PC-3 (cell line): ENCODE measurements around the gene LARP7. TPM values are rescaled to one million over a fixed set of nuclear protein-coding genes. Genes with fewer than 3 reads are reported as not detected.
"Not testable (repeated sequence)": the region's sequence is repeated elsewhere in the genome, so short reads cannot be mapped to it uniquely, and the experiment has no call there.

ENCODE experiments used
- ATAC-seq: fragments of 200-7000 bp; cut with Tn5 transposase; 2 replicates; pipeline ENCODE4 v1.9.1; 2020; ENCODE audit warnings: mild to moderate bottlenecking, moderate library complexity
- BruUV-seq: library from RNA; stranded (reverse); fragments of 400-500 nt; replicated peaks from 2 replicates; lab custom pipeline; 2021; lab: Mats Ljungman, UMichigan
- CTCF ChIA-PET: fragments of 300-600 bp; sonication (Branson Sonifier 250); formaldehyde crosslinking; loops from one replicate; lab custom pipeline; 2022; ENCODE audit warnings: antibody characterized with exemption; lab: Charles Lee
- POLR2A ChIA-PET: fragments of 300-600 bp; sonication (Branson Sonifier 250); formaldehyde crosslinking; loops from one replicate; lab custom pipeline; 2022; ENCODE audit warnings: antibody characterized with exemption; ENCODE audit not compliant: unreplicated experiment; lab: Charles Lee
- DNase-seq: peaks from one replicate; pipeline ENCODE4 v3.0.0-alpha.2; 2015
- H2AFZ ChIP-seq: fragments of 300-600 bp; sonication (generic); 2 replicates; pipeline ENCODE4 v1.6.0; 2016; ENCODE audit warnings: antibody characterized with exemption, low read length
- H3F3A ChIP-seq: fragments of 300-600 bp; sonication (generic); one replicate; pipeline ENCODE4 v1.6.0; 2017; ENCODE audit warnings: antibody characterized with exemption, low read length, control low read depth, mild to moderate bottlenecking; ENCODE audit not compliant: unreplicated experiment
- H3K27ac ChIP-seq: fragments of 300-600 bp; sonication (generic); 2 replicates; pipeline ENCODE4 v1.5.1; 2016; ENCODE audit warnings: mild to moderate bottlenecking, low read length
- H3K27me3 ChIP-seq: fragments of 300-600 bp; sonication (generic); 2 replicates; pipeline ENCODE4 v1.6.1; 2016; ENCODE audit warnings: low read length, mixed read lengths
- H3K36me3 ChIP-seq: fragments of 300-600 bp; sonication (generic); 2 replicates; pipeline ENCODE4 v1.6.1; 2016; ENCODE audit warnings: low read depth, mixed run types, low read length, mixed read lengths
- H3K4me1 ChIP-seq: fragments of 300-600 bp; sonication (generic); 2 replicates; pipeline ENCODE4 v1.5.1; 2016; ENCODE audit warnings: low read length; ENCODE audit not compliant: insufficient read depth
- H3K4me2 ChIP-seq: fragments of 300-600 bp; sonication (generic); 2 replicates; pipeline ENCODE4 v1.6.0; 2016; ENCODE audit warnings: low read length
- H3K4me3 ChIP-seq: fragments of 300-600 bp; sonication (generic); 2 replicates; pipeline ENCODE4 v1.5.1; 2016; ENCODE audit warnings: mild to moderate bottlenecking, low read length, mixed read lengths
- H3K79me2 ChIP-seq: fragments of 300-600 bp; sonication (generic); 2 replicates; pipeline ENCODE4 v1.6.1; 2017; ENCODE audit warnings: low read length, mixed read lengths
- H3K9ac ChIP-seq: fragments of 300-600 bp; sonication (generic); 2 replicates; pipeline ENCODE4 v1.6.0; 2016; ENCODE audit warnings: mild to moderate bottlenecking, low read length
- H3K9me2 ChIP-seq: fragments of 300-600 bp; sonication (generic); replicated peaks from 2 replicates; pipeline ENCODE4 v1.6.1; 2016; ENCODE audit warnings: mixed run types, low read length, mixed read lengths
- H3K9me3 ChIP-seq: fragments of 300-600 bp; sonication (generic); 2 replicates; pipeline ENCODE4 v1.6.1; 2016; ENCODE audit warnings: low read length, mixed read lengths
- H4K20me1 ChIP-seq: fragments of 300-600 bp; sonication (generic); 2 replicates; pipeline ENCODE4 v1.6.1; 2016; ENCODE audit warnings: low read length, mixed read lengths
- EZH2 ChIP-seq: fragments of 300-600 bp; sonication (generic); IDR thresholded peaks from one replicate; pipeline ENCODE4 v1.6.1; 2017; ENCODE audit warnings: antibody characterized with exemption, mild to moderate bottlenecking, low read length; ENCODE audit not compliant: unreplicated experiment
- EZH2phosphoT487 ChIP-seq: fragments of 300-600 bp; sonication (generic); IDR thresholded peaks from 2 replicates; pipeline ENCODE4 v1.6.1; 2018; ENCODE audit warnings: mild to moderate bottlenecking, antibody characterized with exemption, low read length, borderline replicate concordance
- intact Hi-C: fragments of 100-400 bp; cut with micrococcal nuclease; formaldehyde crosslinking; loops from 2 replicates; pipeline ENCODE4 v1.9.0; 2023
- total RNA-seq: library from RNA; depleted of rRNA; stranded (reverse); fragments of >200 nt; gene quantifications from 2 replicates; pipeline ENCODE4 v1.2.3, GENCODE V29; 2014
- TF ChIP-seq, protein P1 (sequence below): fragments of 300-600 bp; sonication (generic); conservative IDR thresholded peaks from 2 replicates; pipeline ENCODE4 v1.5.1; 2017; ENCODE audit warnings: antibody characterized with exemption, low read depth, mild to moderate bottlenecking, low read length

The LARP7 gene
- total RNA-seq, 1 experiment from 2014 or later = 17.1 TPM

GRCh38 chr4:112655270-112655669 is 18.3 kb downstream of the LARP7 start:
- DNase-seq (no peak), ATAC-seq (no peak)
- no peak overlapping the region for H2AFZ ChIP-seq
- H3K4me2 ChIP-seq = no peak overlapping the region
- H3K4me1 ChIP-seq = no peaks in the 10 kb centered on the region
- BruUV-seq = no TSS peak
- no peak overlapping the region for H3K9ac ChIP-seq
- H3K4me3 ChIP-seq = no peak overlapping the region
- peaks cover 4% of the 10 kb centered on the region for H3K36me3 ChIP-seq
- POLR2A ChIA-PET = no interaction called here
- intact Hi-C loops = no loop called here
- H3K27ac ChIP-seq = no peak overlapping the region
- CTCF ChIA-PET = no interaction called here
- no peaks in the 10 kb centered on the region for H3K27me3 ChIP-seq
- no peaks in the 10 kb centered on the region for H3K79me2 ChIP-seq
- H4K20me1 ChIP-seq = no peaks in the 10 kb centered on the region
- no peaks in the 10 kb centered on the region for H3F3A ChIP-seq
- TF ChIP-seq EZH2 (no peak), EZH2phosphoT487 (no peak)
- TF ChIP-seq, protein P1, sequence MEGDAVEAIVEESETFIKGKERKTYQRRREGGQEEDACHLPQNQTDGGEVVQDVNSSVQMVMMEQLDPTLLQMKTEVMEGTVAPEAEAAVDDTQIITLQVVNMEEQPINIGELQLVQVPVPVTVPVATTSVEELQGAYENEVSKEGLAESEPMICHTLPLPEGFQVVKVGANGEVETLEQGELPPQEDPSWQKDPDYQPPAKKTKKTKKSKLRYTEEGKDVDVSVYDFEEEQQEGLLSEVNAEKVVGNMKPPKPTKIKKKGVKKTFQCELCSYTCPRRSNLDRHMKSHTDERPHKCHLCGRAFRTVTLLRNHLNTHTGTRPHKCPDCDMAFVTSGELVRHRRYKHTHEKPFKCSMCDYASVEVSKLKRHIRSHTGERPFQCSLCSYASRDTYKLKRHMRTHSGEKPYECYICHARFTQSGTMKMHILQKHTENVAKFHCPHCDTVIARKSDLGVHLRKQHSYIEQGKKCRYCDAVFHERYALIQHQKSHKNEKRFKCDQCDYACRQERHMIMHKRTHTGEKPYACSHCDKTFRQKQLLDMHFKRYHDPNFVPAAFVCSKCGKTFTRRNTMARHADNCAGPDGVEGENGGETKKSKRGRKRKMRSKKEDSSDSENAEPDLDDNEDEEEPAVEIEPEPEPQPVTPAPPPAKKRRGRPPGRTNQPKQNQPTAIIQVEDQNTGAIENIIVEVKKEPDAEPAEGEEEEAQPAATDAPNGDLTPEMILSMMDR = no peak
- H3K9me3 ChIP-seq = no peaks in the 10 kb centered on the region
- no peaks in the 10 kb centered on the region for H3K9me2 ChIP-seq

GRCh38 chr4:112656115-112656514 is 19.2 kb downstream of the LARP7 start:
- H3K9me3 ChIP-seq, H3K36me3 ChIP-seq, ATAC-seq, H3F3A ChIP-seq, H3K9me2 ChIP-seq, H2AFZ ChIP-seq, H4K20me1 ChIP-seq, intact Hi-C loops, H3K79me2 ChIP-seq, H3K4me1 ChIP-seq, H3K27me3 ChIP-seq, H3K9ac ChIP-seq, CTCF ChIA-PET, H3K4me2 ChIP-seq, BruUV-seq, H3K4me3 ChIP-seq, H3K27ac ChIP-seq, POLR2A ChIA-PET, DNase-seq: not testable (repeated sequence)

- BruUV-seq = no TSS peak
- Histone ChIP-seq H3K4me3 (no peak overlapping the region), H3K9me3 (no peaks in the 10 kb centered on the region), H2AFZ (no peak overlapping the region), H3K4me1 (no peaks in the 10 kb centered on the region), H3K36me3 (no peaks in the 10 kb centered on the region), H4K20me1 (no peaks in the 10 kb centered on the region), H3K27me3 (no peaks in the 10 kb centered on the region), H3F3A (peaks cover 2% of the 10 kb centered on the region), H3K9ac (no peak overlapping the region), H3K79me2 (no peaks in the 10 kb centered on the region), H3K4me2 (no peak overlapping the region), H3K9me2 (no peaks in the 10 kb centered on the region), H3K27ac (no peak overlapping the region)
- ChIA-PET POLR2A (no interaction called here), CTCF (no interaction called here)
- intact Hi-C loops = no loop called here
- ATAC-seq (peak; percentile 98), DNase-seq (peak; percentile 74)
- TF ChIP-seq EZH2 = no peak
- TF ChIP-seq, protein P1 = no peak
- TF ChIP-seq EZH2phosphoT487 = no peak
These were observed 27.7 kb downstream of the LARP7 start for GRCh38 chr4:112664611-112665010.
